Tibial nerve (tissue), 4 donors: ENCODE results near the gene FAM180B. TPM values are rescaled to one million over a fixed set of nuclear protein-coding genes. Genes with fewer than 3 reads are reported as not detected.

ENCODE experiments used
- DNase-seq, 2 donors: peaks; one replicate each; pipeline ENCODE4 v3.0.0-alpha.2; 2019; ENCODE audit warnings: low spot score in 2 of 2
- H3K27ac ChIP-seq, 4 donors: fragments of 200-600 bp; sonication (generic) in 3 of 4; one replicate each; pipeline ENCODE4 v1.5.1; 2017 to 2019; ENCODE audit warnings: mild to moderate bottlenecking in 1 of 4
- H3K27me3 ChIP-seq, 2 donors: fragments of 200-600 bp; sonication (generic) in 1 of 2; one replicate each; pipeline versions ENCODE4 v1.5.1 to v1.6.0; 2017 to 2019
- H3K36me3 ChIP-seq, 3 donors: fragments of 200-600 bp; sonication (generic); one replicate each; pipeline ENCODE4 v1.5.1; 2018 to 2019
- H3K4me1 ChIP-seq, 4 donors: fragments of 200-600 bp; sonication (generic) in 3 of 4; one replicate each; pipeline ENCODE4 v1.5.1; 2017 to 2019
- H3K4me3 ChIP-seq, 4 donors: fragments of 200-600 bp; sonication (generic) in 3 of 4; one replicate each; pipeline ENCODE4 v1.5.1; 2017 to 2019; ENCODE audit warnings: mild to moderate bottlenecking in 1 of 4, moderate library complexity in 1 of 4
- H3K9me3 ChIP-seq, 4 donors: fragments of 200-600 bp; sonication (generic) in 3 of 4; one replicate each; pipeline ENCODE4 v1.5.1; 2017 to 2019
- EP300 ChIP-seq, 2 donors: sonication (generic); formaldehyde crosslinking; IDR thresholded peaks; one replicate each; pipeline ENCODE4 v1.6.1; 2017; ENCODE audit warnings: antibody characterized with exemption in 2 of 2, mild to moderate bottlenecking in 1 of 2
- POLR2A ChIP-seq, 2 donors: fragments of 450-650 bp; IDR thresholded peaks; one replicate each; pipeline ENCODE4 v1.6.1; 2017; ENCODE audit warnings: antibody characterized with exemption in 2 of 2, mild to moderate bottlenecking in 2 of 2, moderate library complexity in 2 of 2
- WGBS, 2 donors: methylation state at CpG; one replicate each; pipeline ENCODE4 v1.1.5; 2018; 5-methylcytosine and 5-hydroxymethylcytosine counted together
- total RNA-seq, 4 donors: library from RNA; depleted of rRNA; stranded (reverse); fragments of >200 nt; gene quantifications; one replicate each; pipeline ENCODE4 v1.1.0, GENCODE V29; 2016
- TF ChIP-seq, protein P1 (sequence below), 5 experiments: fragments of 200-600 bp in 3 of 5; fragments of 450-650 bp in 2 of 5; sonication (generic) in 3 of 5; IDR thresholded peaks; one replicate each; pipeline ENCODE4 v1.5.1; 2016 to 2019; ENCODE audit warnings: antibody characterized with exemption in 5 of 5, mild to moderate bottlenecking in 3 of 5, moderate library complexity in 2 of 5

Gene FAM180B
- total RNA-seq, 4 donors from 2014 or later: 3.3 to 22.7 (median 4.1) TPM

DNA sequence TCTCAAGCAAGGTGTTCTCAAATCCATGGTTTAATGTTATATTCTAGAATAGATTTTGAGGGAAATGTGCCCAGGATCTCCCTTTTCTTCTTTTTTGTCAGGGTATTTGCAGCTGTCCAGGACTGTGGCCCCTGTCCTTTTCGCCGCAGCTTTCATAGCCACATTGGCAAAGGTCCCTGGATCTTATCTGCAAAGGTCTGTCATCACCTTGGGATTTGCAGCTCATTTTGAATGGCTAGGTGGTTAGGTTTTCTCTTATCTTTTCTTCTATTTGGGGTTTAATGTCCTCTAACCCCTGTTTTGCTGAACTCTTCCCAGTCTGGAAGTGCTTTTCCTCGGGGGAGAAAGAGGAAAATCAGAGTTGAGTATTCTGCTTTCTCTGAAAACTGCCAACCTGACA lies 19.4 kb downstream of the FAM180B start:
- DNase-seq: no peak
- no peak for TF ChIP-seq POLR2A (IDR thresholded peaks at IDR 0.05)
- TF ChIP-seq, protein P1, sequence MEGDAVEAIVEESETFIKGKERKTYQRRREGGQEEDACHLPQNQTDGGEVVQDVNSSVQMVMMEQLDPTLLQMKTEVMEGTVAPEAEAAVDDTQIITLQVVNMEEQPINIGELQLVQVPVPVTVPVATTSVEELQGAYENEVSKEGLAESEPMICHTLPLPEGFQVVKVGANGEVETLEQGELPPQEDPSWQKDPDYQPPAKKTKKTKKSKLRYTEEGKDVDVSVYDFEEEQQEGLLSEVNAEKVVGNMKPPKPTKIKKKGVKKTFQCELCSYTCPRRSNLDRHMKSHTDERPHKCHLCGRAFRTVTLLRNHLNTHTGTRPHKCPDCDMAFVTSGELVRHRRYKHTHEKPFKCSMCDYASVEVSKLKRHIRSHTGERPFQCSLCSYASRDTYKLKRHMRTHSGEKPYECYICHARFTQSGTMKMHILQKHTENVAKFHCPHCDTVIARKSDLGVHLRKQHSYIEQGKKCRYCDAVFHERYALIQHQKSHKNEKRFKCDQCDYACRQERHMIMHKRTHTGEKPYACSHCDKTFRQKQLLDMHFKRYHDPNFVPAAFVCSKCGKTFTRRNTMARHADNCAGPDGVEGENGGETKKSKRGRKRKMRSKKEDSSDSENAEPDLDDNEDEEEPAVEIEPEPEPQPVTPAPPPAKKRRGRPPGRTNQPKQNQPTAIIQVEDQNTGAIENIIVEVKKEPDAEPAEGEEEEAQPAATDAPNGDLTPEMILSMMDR (IDR thresholded peaks at IDR 0.05): no peak
- TF ChIP-seq EP300 (IDR thresholded peaks at IDR 0.05): no peak
- WGBS, 2 donors: 80 to 91% methylated on average over 3 of the region's 3 CpGs

DNA sequence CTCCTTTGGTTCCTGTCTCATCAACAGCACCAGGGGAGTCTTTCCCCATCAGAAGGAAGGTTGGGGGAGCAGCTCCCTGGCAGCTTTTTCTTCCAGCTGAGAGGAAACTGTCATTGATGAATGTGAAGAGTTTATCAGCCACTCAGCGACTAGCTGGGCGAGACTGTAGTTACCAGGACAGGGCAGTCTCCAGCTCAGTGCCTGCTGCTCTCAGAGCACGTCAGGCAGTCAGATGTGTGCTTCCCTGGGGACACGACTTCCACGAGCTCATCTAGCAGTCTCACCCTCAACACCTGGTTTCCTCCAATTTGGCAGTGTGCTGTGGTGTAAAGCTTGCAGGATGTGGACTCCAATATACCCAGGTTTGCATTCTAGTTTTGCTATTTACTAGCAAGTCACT lies 20.3 kb downstream of the FAM180B start:
- Histone ChIP-seq H3K4me3 (no peak overlapping the region), H3K36me3 (peaks cover 0 to 21% (median 0%) of the 10 kb centered on the region in 3 donors), H3K9me3 (no peaks in the 10 kb centered on the region), H3K27ac (no peak overlapping the region), H3K27me3 (no peaks in the 10 kb centered on the region), H3K4me1 (peaks cover 0 to 20% (median 4%) of the 10 kb centered on the region in 4 donors)
- WGBS, 2 donors: 47 to 50% methylated on average over 5 of the region's 5 CpGs
- DNase-seq: no peak
- TF ChIP-seq, protein P1 (IDR thresholded peaks at IDR 0.05): no peak
- TF ChIP-seq POLR2A (IDR thresholded peaks at IDR 0.05): no peak
- TF ChIP-seq EP300 (IDR thresholded peaks at IDR 0.05): no peak

More for the DNA sequence above, 19.4 kb downstream of the FAM180B start:
- H3K27me3 ChIP-seq: no peaks in the 10 kb centered on the region
- H3K27ac ChIP-seq: no peak overlapping the region
- peaks cover 0 to 14% (median 0%) of the 10 kb centered on the region in 3 donors for H3K36me3 ChIP-seq
- no peaks in the 10 kb centered on the region for H3K9me3 ChIP-seq
- H3K4me3 ChIP-seq: no peak overlapping the region
- peaks cover 0 to 20% (median 4%) of the 10 kb centered on the region in 4 donors for H3K4me1 ChIP-seq

DNA sequence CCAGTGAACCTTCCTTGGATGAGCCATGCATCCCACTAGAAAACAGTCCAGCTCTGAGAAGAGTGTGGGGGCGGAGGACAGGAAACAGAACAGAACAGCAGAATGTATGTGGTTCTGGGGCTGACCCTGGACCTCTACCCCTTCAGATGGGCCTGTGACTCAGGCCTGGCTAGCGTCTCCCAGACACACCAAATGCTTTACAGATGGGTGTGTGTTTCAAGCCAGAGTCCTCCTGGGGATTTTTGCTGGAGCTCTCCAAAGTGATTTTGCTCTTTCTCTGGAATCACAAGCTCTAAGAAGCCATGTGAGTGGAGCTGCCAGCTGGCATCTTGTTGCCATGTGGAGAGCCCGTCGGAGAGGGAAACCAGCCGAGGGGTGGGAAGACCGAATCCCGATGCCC lies 20.9 kb downstream of the FAM180B start:
- Histone ChIP-seq H3K27me3 (no peaks in the 10 kb centered on the region), H3K9me3 (no peaks in the 10 kb centered on the region), H3K4me1 (peaks cover 0 to 20% (median 4%) of the 10 kb centered on the region in 4 donors), H3K27ac (no peak overlapping the region), H3K36me3 (peaks cover 0 to 21% (median 0%) of the 10 kb centered on the region in 3 donors), H3K4me3 (no peak overlapping the region)
- DNase-seq: peak in 1 of 2 donors; percentile 44
- WGBS, 2 donors: 21 to 35% methylated on average over 7 of the region's 7 CpGs
- no peak for TF ChIP-seq EP300 (IDR thresholded peaks at IDR 0.05)
- no peak for TF ChIP-seq POLR2A (IDR thresholded peaks at IDR 0.05)
- TF ChIP-seq, protein P1 (IDR thresholded peaks at IDR 0.05): no peak

DNA sequence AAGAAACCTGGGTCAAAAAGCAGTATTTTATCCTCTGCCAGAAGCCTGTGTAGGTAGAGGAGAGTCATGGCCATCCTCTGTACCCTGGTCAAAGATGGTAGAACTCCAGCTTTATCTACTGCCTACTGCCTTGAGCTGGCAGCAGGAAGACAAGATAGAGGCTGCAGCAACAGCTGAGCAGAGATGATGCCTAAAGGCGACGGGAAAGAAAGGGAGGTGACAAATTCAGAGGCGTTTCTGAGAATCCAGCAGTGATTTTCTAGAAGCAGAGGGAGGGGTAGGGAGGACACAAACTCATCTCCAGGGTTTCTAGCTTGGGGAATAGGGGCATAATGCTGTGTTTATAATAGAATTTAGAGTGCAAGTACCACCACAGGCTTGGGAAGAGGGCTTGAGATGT lies 23.2 kb downstream of the FAM180B start:
- Histone ChIP-seq H3K36me3 (peaks cover 0 to 21% (median 0%) of the 10 kb centered on the region in 3 donors), H3K4me1 (peaks cover 0 to 20% (median 4%) of the 10 kb centered on the region in 4 donors), H3K4me3 (no peak overlapping the region), H3K9me3 (no peaks in the 10 kb centered on the region), H3K27ac (no peak overlapping the region), H3K27me3 (no peaks in the 10 kb centered on the region)
- no peak for TF ChIP-seq EP300 (IDR thresholded peaks at IDR 0.05)
- TF ChIP-seq, protein P1 (IDR thresholded peaks at IDR 0.05): no peak
- TF ChIP-seq POLR2A (IDR thresholded peaks at IDR 0.05): no peak
- DNase-seq: no peak
- 65 to 81% methylated on average over 3 of the region's 3 CpGs for WGBS, 2 donors

DNA sequence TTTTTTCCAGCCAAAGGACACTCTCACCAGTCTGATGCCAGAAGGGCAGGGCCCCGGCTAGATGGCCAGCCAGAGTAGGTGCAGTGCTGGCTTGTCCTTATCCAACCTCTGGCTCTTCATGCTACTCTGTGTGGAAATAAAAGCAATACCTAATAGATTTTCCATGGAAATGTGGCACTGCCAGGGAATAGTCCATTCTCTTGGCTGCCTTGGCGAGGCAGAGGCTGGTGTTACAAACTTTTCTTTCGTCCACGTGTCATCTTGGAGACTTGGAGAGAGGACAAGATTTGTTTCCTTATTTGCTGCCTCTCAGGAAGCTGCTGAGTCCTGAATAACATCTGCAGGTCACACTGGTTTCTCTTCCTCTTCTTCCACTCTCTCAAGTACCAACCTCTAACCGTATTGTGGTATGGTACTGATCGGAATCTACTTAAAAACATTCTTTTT lies 24.9 kb downstream of the FAM180B start:
- TF ChIP-seq EP300 (IDR thresholded peaks at IDR 0.05): peak in 1 of 2 donors; percentile 35
- TF ChIP-seq, protein P1 (IDR thresholded peaks at IDR 0.05): no peak
- no peak overlapping the region for H3K27ac ChIP-seq
- H3K4me3 ChIP-seq: no peak overlapping the region
- peaks cover 0 to 20% (median 4%) of the 10 kb centered on the region in 4 donors for H3K4me1 ChIP-seq
- no peaks in the 10 kb centered on the region for H3K27me3 ChIP-seq
- whole genome bisulfite sequencing, 2 donors: 63 to 68% methylated on average over 6 of the region's 6 CpGs
- DNase-seq: no peak
- H3K36me3 ChIP-seq: peaks cover 0 to 21% (median 0%) of the 10 kb centered on the region in 3 donors
- H3K9me3 ChIP-seq: no peaks in the 10 kb centered on the region
